Measurements from ENCODE around the gene PMF1.
A peak's percentile ranks its signal among the peaks of the same experiment; 100 is the strongest.
"Not testable (repeated sequence)": the region's sequence is repeated elsewhere in the genome, so short reads cannot be mapped to it uniquely, and the experiment has no call there.

PMF1 gene

GRCh38 chr1:156212833-156213643 lies at the start of gene PMF1:
PMF1 (plus strand) TSS chr1:156213007; CDS start chr1:156213016, 9 bp downstream.
- peak; percentile 89 for DNase-seq

GRCh38 chr1:156163712-156164111 lies 49.1 kb upstream of the PMF1 start:
- no peak for DNase-seq

GRCh38 chr1:156164125-156164831 lies 48.5 kb upstream of the PMF1 start:
- DNase-seq = no peak

GRCh38 chr1:156165083-156165482 lies 47.7 kb upstream of the PMF1 start:
- DNase-seq = no peak

- DNase-seq = no peak
Measured at GRCh38 chr1:156167536-156167935, 45.3 kb upstream of the PMF1 start.

- DNase-seq = no peak
Measured at GRCh38 chr1:156172696-156173470, 39.9 kb upstream of the PMF1 start.

- DNase-seq = no peak
Measured at GRCh38 chr1:156176610-156177210, 36.1 kb upstream of the PMF1 start.

GRCh38 chr1:156177919-156178654 lies 34.7 kb upstream of the PMF1 start:
- DNase-seq = no peak

- no peak for DNase-seq
Measured at GRCh38 chr1:156180471-156180870, 32.3 kb upstream of the PMF1 start.

GRCh38 chr1:156181391-156181924 lies 31.3 kb upstream of the PMF1 start:
- not testable (repeated sequence) for DNase-seq

- DNase-seq = not testable (repeated sequence)
Measured at GRCh38 chr1:156182010-156182779, 30.6 kb upstream of the PMF1 start.

- DNase-seq = not testable (repeated sequence)
Measured at GRCh38 chr1:156186347-156187177, 26.2 kb upstream of the PMF1 start.

- not testable (repeated sequence) for DNase-seq
Measured at GRCh38 chr1:156190265-156190664, 22.5 kb upstream of the PMF1 start.

- DNase-seq = no peak
Measured at GRCh38 chr1:156191292-156191964, 21.4 kb upstream of the PMF1 start.

GRCh38 chr1:156193208-156193487 lies 19.7 kb upstream of the PMF1 start:
- no peak for DNase-seq

GRCh38 chr1:156193488-156194299 lies 19.1 kb upstream of the PMF1 start, which contains the start of gene SLC25A44:
SLC25A44 (plus strand) TSS chr1:156194104; CDS start chr1:156199848, 5,744 bp downstream.
- peak; percentile 95 for DNase-seq

GRCh38 chr1:156194300-156194652 lies 18.5 kb upstream of the PMF1 start:
- DNase-seq = no peak

- DNase-seq = no peak
Measured at GRCh38 chr1:156195853-156196252, 17.0 kb upstream of the PMF1 start.

GRCh38 chr1:156196445-156196844 lies 16.4 kb upstream of the PMF1 start:
- no peak for DNase-seq
